HepG2 (cell line): Measurements from ENCODE around the gene TESK1. TPM values are rescaled to one million over a fixed set of nuclear protein-coding genes. Genes with fewer than 3 reads are reported as not detected.

Source experiments
- ATAC-seq: fragments of 200-7000 bp; cut with Tn5 transposase; 3 replicates; pipeline ENCODE4 v1.9.1; 2020; ENCODE audit warnings: mild to moderate bottlenecking, moderate library complexity
- BruUV-seq: library from RNA; stranded (reverse); fragments of 400-500 nt; replicated peaks from 2 replicates; lab custom pipeline; 2021; lab: Mats Ljungman, UMichigan
- CTCF ChIA-PET: fragments of 300-600 bp; formaldehyde crosslinking; extraction: SDS; loops from one replicate; lab custom pipeline; 2021; ENCODE audit warnings: low total read pairs, inconsistent platforms, low intra/inter-chr PET ratio; lab: Yijun Ruan, JAX
- POLR2A ChIA-PET: fragments of 350-600 bp; sonication (Branson Sonifier 250); formaldehyde crosslinking; loops from one replicate; lab custom pipeline; 2020; ENCODE audit warnings: antibody characterized with exemption, inconsistent platforms; lab: Yijun Ruan, JAX
- DNase-seq: peaks from one replicate; pipeline ENCODE4 v3.0.0-alpha.2; 2015; ENCODE audit warnings: low spot score
- FAIRE-seq: peaks from 3 replicates; lab custom pipeline; 2011; peaks lifted over from hg19 to GRCh38; lab: Jason Lieb, UNC
- H2AFZ ChIP-seq: one replicate; pipeline ENCODE4 v1.6.1; 2011; ENCODE audit warnings: low read length, inconsistent platforms
- H3K27ac ChIP-seq: fragments of 300-600 bp; 3 replicates; pipeline ENCODE4 v1.8.0; 2011; ENCODE audit warnings: mixed run types, mild to moderate bottlenecking, mixed read lengths, low read length, inconsistent platforms; ENCODE audit not compliant: insufficient read depth; ENCODE audit errors: extremely low read length
- H3K27me3 ChIP-seq, 2 experiments: fragments of 200-600 bp in 1 of 2; 2 replicates in 1 of 2; 3 replicates in 1 of 2; pipeline versions ENCODE4 v1.6.0 to v1.8.0; 2011; ENCODE audit warnings: low read length in 2 of 2, mild to moderate bottlenecking in 2 of 2, moderate library complexity in 2 of 2, inconsistent platforms in 1 of 2; ENCODE audit not compliant: insufficient read depth in 2 of 2, control insufficient read depth in 1 of 2
- H3K36me3 ChIP-seq, 2 experiments: fragments of 200-600 bp in 1 of 2; replicated peaks in 1 of 2; 2 replicates in 1 of 2; 3 replicates in 1 of 2; pipeline versions ENCODE4 v1.5.1 to v1.8.0; 2011; ENCODE audit warnings: low read length in 2 of 2, inconsistent platforms in 1 of 2; ENCODE audit not compliant: insufficient read depth in 2 of 2, control insufficient read depth in 1 of 2
- H3K4me1 ChIP-seq: 2 replicates; pipeline ENCODE4 v1.5.1; 2012; ENCODE audit warnings: low read length, inconsistent platforms; ENCODE audit not compliant: insufficient read depth
- H3K4me2 ChIP-seq: 2 replicates; pipeline ENCODE4 v1.6.0; 2011; ENCODE audit warnings: low read depth, low read length, inconsistent platforms
- H3K4me3 ChIP-seq, 3 experiments: fragments of 200-600 bp in 1 of 3; sonication (generic), shearing (Covaris generic) in 1 of 3; replicated peaks in 1 of 3; 2 replicates each; pipeline ENCODE4 v1.5.1; 2011 to 2016; ENCODE audit warnings: low read length in 3 of 3, inconsistent platforms in 2 of 3, low read depth in 2 of 3, mild to moderate bottlenecking in 2 of 3, control low read depth in 1 of 3, mixed read lengths in 1 of 3; ENCODE audit not compliant: insufficient read depth in 1 of 3
- H3K79me2 ChIP-seq: one replicate; pipeline ENCODE4 v1.6.1; 2011; ENCODE audit warnings: low read length, inconsistent platforms; ENCODE audit not compliant: insufficient read depth
- H3K9ac ChIP-seq: 2 replicates; pipeline ENCODE4 v1.6.0; 2011; ENCODE audit warnings: mild to moderate bottlenecking, low read depth, low read length, inconsistent platforms; ENCODE audit not compliant: insufficient read depth
- H3K9me3 ChIP-seq: 2 replicates; pipeline ENCODE4 v1.5.1; 2012; ENCODE audit warnings: mild to moderate bottlenecking, low read length
- H4K20me1 ChIP-seq: 2 replicates; pipeline ENCODE4 v1.6.0; 2011; ENCODE audit warnings: inconsistent platforms, mild to moderate bottlenecking, low read length, moderate library complexity; ENCODE audit not compliant: insufficient read depth
- ARID5B ChIP-seq: IDR thresholded peaks from 2 replicates; pipeline ENCODE4 v1.4.0; 2020; ENCODE audit warnings: mild to moderate bottlenecking, missing genetic modification reagents
- EP300 ChIP-seq, 3 experiments: sonication (generic) in 1 of 3; formaldehyde crosslinking in 1 of 3; IDR thresholded peaks; 2 replicates each; pipeline versions ENCODE4 v1.5.1 to v1.6.1; 2011 to 2020; ENCODE audit warnings: low read depth in 2 of 3, low read length in 2 of 3, borderline replicate concordance in 1 of 3, improper control_type of control experiment in 1 of 3, mild to moderate bottlenecking in 1 of 3, missing genetic modification reagents in 1 of 3, moderate library complexity in 1 of 3
- IKZF1 ChIP-seq: fragments of 450-650 bp; IDR thresholded peaks from 2 replicates; pipeline ENCODE4 v1.7.1; 2016
- TFDP2 ChIP-seq: sonication (generic); formaldehyde crosslinking; IDR thresholded peaks from 2 replicates; pipeline ENCODE4 v1.4.0; 2020; ENCODE audit warnings: missing genetic modification reagents
- ZNF20 ChIP-seq: sonication (generic); formaldehyde crosslinking; IDR thresholded peaks from 2 replicates; pipeline ENCODE4 v1.4.0; 2020; ENCODE audit warnings: mild to moderate bottlenecking, moderate library complexity, missing genetic modification reagents
- ZNF281 ChIP-seq: sonication (generic); formaldehyde crosslinking; IDR thresholded peaks from 2 replicates; pipeline ENCODE4 v1.4.0; 2020; ENCODE audit warnings: missing genetic modification reagents, borderline replicate concordance
- ZNF33A ChIP-seq: sonication (generic); formaldehyde crosslinking; IDR thresholded peaks from 2 replicates; pipeline ENCODE4 v1.5.1; 2020; ENCODE audit warnings: missing genetic modification reagents, mild to moderate bottlenecking, moderate library complexity, borderline replicate concordance
- ZNF446 ChIP-seq: sonication (generic); formaldehyde crosslinking; IDR thresholded peaks from 2 replicates; pipeline ENCODE4 v1.5.0; 2020; ENCODE audit warnings: mild to moderate bottlenecking, missing genetic modification reagents
- ZNF572 ChIP-seq: sonication (generic); formaldehyde crosslinking; IDR thresholded peaks from 2 replicates; pipeline ENCODE4 v1.5.1; 2020; ENCODE audit warnings: mild to moderate bottlenecking, missing genetic modification reagents
- ZSCAN31 ChIP-seq: sonication (generic); formaldehyde crosslinking; IDR thresholded peaks from 2 replicates; pipeline ENCODE4 v1.5.0; 2020; ENCODE audit warnings: low read depth, mild to moderate bottlenecking, missing genetic modification reagents
- WGBS: methylation state at CpG from one replicate; pipeline ENCODE4 v1.1.6; 2017; ENCODE audit warnings: low lambda C conversion rate; 5-methylcytosine and 5-hydroxymethylcytosine counted together
- in situ Hi-C: cut with HindIII; loops from 2 replicates; pipeline ENCODE4 v1.10.0; 2017; ENCODE audit warnings: low pct_unique_long_range_greater_than_20kb; ENCODE audit not compliant: extremely low pct_ligation_motif_present
- intact Hi-C: fragments of 100-400 bp; cut with micrococcal nuclease; formaldehyde crosslinking; loops from one replicate; pipeline ENCODE4 v1.10.0; 2022; ENCODE audit not compliant: unreplicated experiment
- polyA plus RNA-seq, 8 experiments: library from polyadenylated mRNA; depleted of rRNA in 3 of 8; stranded (reverse) in 7 of 8; unstranded in 1 of 8; fragments of >200 nt; fragmentation: Illumina TruSeq in 4 of 8; extraction: Trizol in 4 of 8; gene quantifications; 2 replicates each; pipeline versions ENCODE4 v1.2.1 to v1.2.3, GENCODE V29; 2011 to 2016; ENCODE audit warnings: low read depth in 4 of 8, missing spikeins in 1 of 8, mixed read lengths in 1 of 8; ENCODE audit not compliant: insufficient read depth in 1 of 8
- total RNA-seq, 5 experiments: library from RNA; depleted of rRNA; stranded (reverse); fragments of >200 nt; fragmentation: Illumina TruSeq; extraction: Trizol; gene quantifications; 2 replicates each; pipeline ENCODE4 v1.2.3, GENCODE V29; 2016; ENCODE audit warnings: low read depth in 1 of 5

The TESK1 gene
- total and polyA plus RNA-seq, 2 of the 13 experiments (the other 11 are each of a cell fraction or from before 2014, with no cell fraction given): 7.3 to 13.6 TPM

GRCh38 chr9:35650341-35651158, 45.5 kb downstream of the TESK1 start, which contains the start of gene SIT1 (continued):
- TF ChIP-seq ZNF281 (CRISPR knock-in tag) (peak; percentile 68), TFDP2 (CRISPR knock-in tag) (no peak), ZNF572 (CRISPR knock-in tag) (0 out of 2 replicates have a peak, but pooled peaks have one; percentile 25)

GRCh38 chr9:35651956-35652828, 47.1 kb downstream of the TESK1 start:
- FAIRE-seq: no peak
- peak overlapping the region; percentile 57; the same call in 1 of the 2 replicates for H3K4me2 ChIP-seq
- TF ChIP-seq ZSCAN31 (no peak), IKZF1 (no peak), ZNF20 (CRISPR knock-in tag) (no peak), ZNF446 (no peak), ARID5B (peak; percentile 36; the same call in 1 of the 2 replicates), ZNF33A (CRISPR knock-in tag) (no peak), EP300 (IDR thresholded peaks at IDR 0.05; ENCODE audit: low read depth in 2 of 2, low read length in 2 of 2) (peak in 1 of 2 experiments; percentile 31; a peak in 1 of 4 replicates), EP300 (CRISPR knock-in tag; IDR thresholded peaks at IDR 0.05; ENCODE audit: borderline replicate concordance) (no peak)

More at GRCh38 chr9:35651956-35652828, 47.1 kb downstream of the TESK1 start:
- BruUV-seq: no TSS peak
- Histone ChIP-seq H2AFZ (no peak overlapping the region), H3K27ac (no peak overlapping the region), H3K27me3 (peaks cover 2 to 20% of the 10 kb centered on the region in 2 experiments; a peak in 4 of 5 replicates), H3K79me2 (no peaks in the 10 kb centered on the region), H3K4me1 (peaks cover 85% of the 10 kb centered on the region), H4K20me1 (no peaks in the 10 kb centered on the region), H3K9ac (no peak overlapping the region; the same call in 1 of the 2 replicates), H3K9me3 (no peaks in the 10 kb centered on the region), H3K4me3 (peak overlapping the region in 1 of 3 experiments; percentile 26; a peak in 1 of 6 replicates), H3K36me3 (no peaks in the 10 kb centered on the region)
- DNase-seq (peak; percentile 72), ATAC-seq (peak; percentile 22; the same call in 1 of the 3 replicates)
- ChIA-PET POLR2A (interaction anchor here (0.6 to 1.2 kb wide), 2 partner anchors 18 to 38 kb away, joined by 4 to 5 read pairs; no protein-coding TSS in a partner anchor), CTCF (no interaction called here)
- intact Hi-C loops (no loop called here), in situ Hi-C loops (loop anchor here (10.0 kb wide), 1 partner anchor 537 kb away; the partner anchor contains the start of gene ATOSB)
- 11% methylated on average over 5 of the region's 7 CpGs for WGBS
